ENCODE measurements around the gene DARS2.

Gene DARS2

GRCh38 chr1:173886746-173887611, 62.5 kb downstream of the DARS2 start:
- no peak for DNase-seq (ENCODE audit: low read depth, low spot score)

- no peak for DNase-seq (ENCODE audit: low read depth, low spot score)
Observed at GRCh38 chr1:173887627-173888026, 63.2 kb downstream of the DARS2 start.

- DNase-seq (ENCODE audit: low read depth, low spot score) = no peak
Observed at GRCh38 chr1:173888749-173889148, 64.3 kb downstream of the DARS2 start.

- DNase-seq (ENCODE audit: low read depth, low spot score) = no peak
Observed at GRCh38 chr1:173889885-173890284, 65.4 kb downstream of the DARS2 start.

- no peak for DNase-seq (ENCODE audit: low read depth, low spot score)
Observed at GRCh38 chr1:173893611-173894010, 69.1 kb downstream of the DARS2 start.

GRCh38 chr1:173894189-173894588, 69.7 kb downstream of the DARS2 start:
- DNase-seq (ENCODE audit: low read depth, low spot score) = no peak

- no peak for DNase-seq (ENCODE audit: low read depth, low spot score)
Observed at GRCh38 chr1:173900427-173900826, 76.0 kb downstream of the DARS2 start.

- no peak for DNase-seq (ENCODE audit: low read depth, low spot score)
Observed at GRCh38 chr1:173900992-173901391, 76.5 kb downstream of the DARS2 start.

GRCh38 chr1:173903827-173904531, 79.5 kb downstream of the DARS2 start:
- no peak for DNase-seq (ENCODE audit: low read depth, low spot score)

Measured in activated CD4-positive, CD25-positive, alpha-beta regulatory T cell treated with anti-CD3 and anti-CD28 coated beads, Interleukin-2, amount 50 U/mL, for 16 hours (primary cell).